Keratinocyte (primary cell): ENCODE data around the gene PREB. TPM values are rescaled to one million over a fixed set of nuclear protein-coding genes. Genes with fewer than 3 reads are reported as not detected.

ENCODE experiments used
- DNase-seq: peaks from one replicate; pipeline ENCODE4 v3.0.0-alpha.2; 2011; ENCODE audit warnings: low read depth, missing footprints, low spot score
- FAIRE-seq: peaks from 2 replicates; lab custom pipeline; 2011; peaks lifted over from hg19 to GRCh38; lab: Jason Lieb, UNC
- H2AFZ ChIP-seq: 2 replicates; pipeline ENCODE4 v1.6.0; 2012; ENCODE audit warnings: low read length, control low read depth, inconsistent platforms; ENCODE audit not compliant: control insufficient read depth
- H3K27ac ChIP-seq: 2 replicates; pipeline ENCODE4 v1.5.1; 2011; ENCODE audit warnings: low read length; ENCODE audit not compliant: control insufficient read depth, insufficient read depth
- H3K27me3 ChIP-seq: 3 replicates; pipeline ENCODE4 v1.6.0; 2011; ENCODE audit warnings: low read length; ENCODE audit not compliant: control insufficient read depth, insufficient read depth; ENCODE audit errors: extremely low read depth
- H3K36me3 ChIP-seq, 2 experiments: 2 replicates in 1 of 2; 3 replicates in 1 of 2; pipeline ENCODE4 v1.5.1; 2011; ENCODE audit warnings: low read length in 2 of 2, mild to moderate bottlenecking in 1 of 2; ENCODE audit not compliant: control insufficient read depth in 2 of 2, insufficient read depth in 2 of 2; ENCODE audit errors: extremely low read depth in 1 of 2
- H3K4me1 ChIP-seq: 3 replicates; pipeline ENCODE4 v1.5.1; 2011; ENCODE audit warnings: low read length; ENCODE audit not compliant: control insufficient read depth, insufficient read depth; ENCODE audit errors: extremely low read depth
- H3K4me2 ChIP-seq: 3 replicates; pipeline ENCODE4 v1.6.0; 2011; ENCODE audit warnings: low read depth, low read length; ENCODE audit not compliant: control insufficient read depth, insufficient read depth; ENCODE audit errors: extremely low read depth
- H3K4me3 ChIP-seq, 3 experiments: fragments of 200-600 bp in 1 of 3; sonication (generic) in 1 of 3; 2 replicates in 2 of 3; 3 replicates in 1 of 3; pipeline ENCODE4 v1.5.1; 2011 to 2016; ENCODE audit warnings: low read length in 3 of 3, mild to moderate bottlenecking in 3 of 3, control low read depth in 2 of 3, inconsistent platforms in 1 of 3, low read depth in 1 of 3, mixed read lengths in 1 of 3, mixed run types in 1 of 3, moderate library complexity in 1 of 3; ENCODE audit not compliant: control insufficient read depth in 2 of 3, insufficient read depth in 2 of 3; ENCODE audit errors: extremely low read depth in 1 of 3
- H3K79me2 ChIP-seq: 2 replicates; pipeline ENCODE4 v1.6.0; 2012; ENCODE audit warnings: low read length; ENCODE audit not compliant: control insufficient read depth, insufficient read depth
- H3K9ac ChIP-seq: 3 replicates; pipeline ENCODE4 v1.6.0; 2011; ENCODE audit warnings: low read length; ENCODE audit not compliant: control insufficient read depth, insufficient read depth; ENCODE audit errors: extremely low read depth
- H3K9me1 ChIP-seq: 3 replicates; pipeline ENCODE4 v1.6.0; 2011; ENCODE audit warnings: low read length; ENCODE audit not compliant: control insufficient read depth, insufficient read depth; ENCODE audit errors: extremely low read depth
- H3K9me3 ChIP-seq: 2 replicates; pipeline ENCODE4 v1.5.1; 2012; ENCODE audit warnings: low read depth, low read length; ENCODE audit not compliant: control insufficient read depth
- H4K20me1 ChIP-seq: 3 replicates; pipeline ENCODE4 v1.6.0; 2011; ENCODE audit warnings: low read length; ENCODE audit not compliant: control insufficient read depth, insufficient read depth; ENCODE audit errors: extremely low read depth
- EZH2 ChIP-seq: IDR thresholded peaks from one replicate; pipeline ENCODE4 v1.6.1; 2012; ENCODE audit warnings: inconsistent platforms, mild to moderate bottlenecking, low read length, moderate library complexity
- dilution Hi-C: fragments of 300-500 bp; cut with MboI; formaldehyde crosslinking; loops from one replicate; pipeline ENCODE4 v1.7.0; 2020; ENCODE audit warnings: low sequenced_read_pairs; ENCODE audit not compliant: extremely low pct_ligation_motif_present
- polyA plus RNA-seq, 5 experiments: library from polyadenylated mRNA; depleted of rRNA in 3 of 5; stranded (reverse) in 3 of 5; stranded (forward) in 1 of 5; unstranded in 1 of 5; fragments of >200 nt; gene quantifications; 1 replicate in 1 of 5; 2 replicates in 3 of 5; 3 replicates in 1 of 5; pipeline versions ENCODE4 v1.2.1 to v1.2.3, GENCODE V29; 2011 to 2012; ENCODE audit warnings: missing spikeins in 2 of 5, low read depth in 1 of 5, low replicate concordance in 1 of 5
- TF ChIP-seq, protein P1 (sequence below), 3 experiments: IDR thresholded peaks in 1 of 3; conservative IDR thresholded peaks in 1 of 3; optimal IDR thresholded peaks in 1 of 3; 2 replicates in 2 of 3; 3 replicates in 1 of 3; pipeline versions ENCODE3 to v1.5.1; 2011; ENCODE audit warnings: low read length in 3 of 3, mild to moderate bottlenecking in 3 of 3, moderate library complexity in 2 of 3, control low read depth in 1 of 3, inconsistent platforms in 1 of 3; ENCODE audit not compliant: insufficient read depth in 2 of 3; ENCODE audit errors: extremely low read depth in 1 of 3

PREB gene
- polyA plus RNA-seq, 1 donor (not counting 4 experiments of a cell fraction or from before 2014, with no cell fraction given): 48.7 TPM

DNA sequence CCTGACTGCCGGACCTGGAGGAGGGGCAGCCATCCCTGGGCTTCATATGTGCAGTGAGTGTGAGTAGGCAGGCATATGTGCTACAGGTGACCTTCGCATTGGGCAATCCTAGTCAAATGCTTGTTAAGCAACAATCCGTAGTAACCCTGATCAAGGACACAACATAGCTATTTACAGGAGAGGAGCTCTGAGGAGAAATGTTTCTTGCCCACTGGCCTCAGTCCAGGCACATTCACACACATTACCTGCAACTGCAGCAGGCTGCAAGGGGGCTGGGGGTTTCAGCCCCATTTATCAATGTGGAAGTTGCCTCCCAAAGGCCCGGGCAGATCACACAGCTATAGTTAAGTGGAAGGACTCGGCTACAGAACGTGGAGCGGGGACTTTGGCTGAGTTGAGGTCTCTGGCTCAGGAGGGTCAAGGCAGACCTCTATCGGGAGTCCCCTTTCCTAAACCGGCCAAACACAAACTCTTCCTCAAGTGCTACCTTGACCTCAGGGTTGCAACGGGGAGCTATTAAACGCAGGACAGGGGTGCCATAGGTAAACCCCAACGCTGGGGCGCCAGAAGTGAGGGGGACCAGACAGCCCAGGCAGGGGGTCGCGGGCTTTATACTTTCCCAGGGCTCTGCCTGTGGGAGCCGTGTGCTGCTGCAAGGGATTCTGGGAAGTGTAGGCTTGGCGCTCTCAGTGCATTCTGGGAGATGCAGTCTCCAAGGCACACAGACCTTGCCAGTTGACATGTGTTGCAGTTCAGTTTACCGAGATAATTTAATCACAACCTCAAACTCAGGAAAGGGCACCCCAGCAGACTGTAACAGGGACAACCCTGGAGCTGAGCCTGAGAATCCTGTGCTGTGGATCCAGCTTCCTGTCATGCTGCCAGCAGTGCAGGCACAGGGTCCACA, 38.4 kb downstream of the PREB start:
- H3K27me3 ChIP-seq: no peaks in the 10 kb centered on the region
- no peak for TF ChIP-seq EZH2
- TF ChIP-seq, protein P1, sequence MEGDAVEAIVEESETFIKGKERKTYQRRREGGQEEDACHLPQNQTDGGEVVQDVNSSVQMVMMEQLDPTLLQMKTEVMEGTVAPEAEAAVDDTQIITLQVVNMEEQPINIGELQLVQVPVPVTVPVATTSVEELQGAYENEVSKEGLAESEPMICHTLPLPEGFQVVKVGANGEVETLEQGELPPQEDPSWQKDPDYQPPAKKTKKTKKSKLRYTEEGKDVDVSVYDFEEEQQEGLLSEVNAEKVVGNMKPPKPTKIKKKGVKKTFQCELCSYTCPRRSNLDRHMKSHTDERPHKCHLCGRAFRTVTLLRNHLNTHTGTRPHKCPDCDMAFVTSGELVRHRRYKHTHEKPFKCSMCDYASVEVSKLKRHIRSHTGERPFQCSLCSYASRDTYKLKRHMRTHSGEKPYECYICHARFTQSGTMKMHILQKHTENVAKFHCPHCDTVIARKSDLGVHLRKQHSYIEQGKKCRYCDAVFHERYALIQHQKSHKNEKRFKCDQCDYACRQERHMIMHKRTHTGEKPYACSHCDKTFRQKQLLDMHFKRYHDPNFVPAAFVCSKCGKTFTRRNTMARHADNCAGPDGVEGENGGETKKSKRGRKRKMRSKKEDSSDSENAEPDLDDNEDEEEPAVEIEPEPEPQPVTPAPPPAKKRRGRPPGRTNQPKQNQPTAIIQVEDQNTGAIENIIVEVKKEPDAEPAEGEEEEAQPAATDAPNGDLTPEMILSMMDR (optimal IDR thresholded peaks at IDR 0.05 in 1 of 3, IDR thresholded peaks at IDR 0.05 in 1 of 3, conservative IDR thresholded peaks at IDR 0.05 in 1 of 3; ENCODE audit: extremely low read depth in 1 of 3, insufficient read depth in 2 of 3, low read length in 3 of 3): no peak
- H3K9me3 ChIP-seq: no peaks in the 10 kb centered on the region
- no peak overlapping the region for H3K27ac ChIP-seq
- H3K4me2 ChIP-seq: peak overlapping the region; percentile 63
- FAIRE-seq (no peak), DNase-seq (no peak)
- dilution Hi-C loops: no loop called here
- peaks cover 4% of the 10 kb centered on the region for H4K20me1 ChIP-seq
- H3K9me1 ChIP-seq: no peaks in the 10 kb centered on the region
- H3K79me2 ChIP-seq: no peaks in the 10 kb centered on the region
- H3K4me3 ChIP-seq: peak overlapping the region in 1 of 3 experiments; percentile 9
- peak overlapping the region; percentile 69 for H2AFZ ChIP-seq
- no peaks in the 10 kb centered on the region for H3K36me3 ChIP-seq
- no peak overlapping the region for H3K9ac ChIP-seq
- H3K4me1 ChIP-seq: peaks cover 4% of the 10 kb centered on the region

DNA sequence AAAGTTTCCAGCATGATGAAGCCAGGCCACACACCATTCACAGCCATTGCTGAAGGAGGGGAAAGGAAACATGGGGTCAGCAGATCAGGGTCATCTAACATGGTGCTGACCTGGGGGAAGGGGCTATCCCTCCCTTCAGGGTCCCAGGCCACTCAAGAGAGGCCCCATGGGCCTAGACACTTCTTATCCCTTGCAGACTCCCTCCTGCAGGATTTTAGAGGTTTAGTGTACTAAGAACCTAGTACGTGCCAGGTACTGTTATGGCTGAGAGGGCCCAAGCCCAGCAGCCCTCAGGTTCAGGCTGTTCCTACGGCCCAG, 39.0 kb downstream of the PREB start:
- no peak overlapping the region for H3K9ac ChIP-seq
- no peaks in the 10 kb centered on the region for H3K9me1 ChIP-seq
- no peak overlapping the region for H3K4me3 ChIP-seq
- H3K4me2 ChIP-seq: no peak overlapping the region
- no peak overlapping the region for H3K27ac ChIP-seq
- peaks cover 4% of the 10 kb centered on the region for H4K20me1 ChIP-seq
- no peak overlapping the region for H2AFZ ChIP-seq
- no peak for FAIRE-seq
- H3K27me3 ChIP-seq: no peaks in the 10 kb centered on the region
- no peaks in the 10 kb centered on the region for H3K9me3 ChIP-seq
- no peaks in the 10 kb centered on the region for H3K79me2 ChIP-seq
- dilution Hi-C loops: no loop called here
- TF ChIP-seq, protein P1 (optimal IDR thresholded peaks at IDR 0.05 in 1 of 3, IDR thresholded peaks at IDR 0.05 in 1 of 3, conservative IDR thresholded peaks at IDR 0.05 in 1 of 3; ENCODE audit: extremely low read depth in 1 of 3, insufficient read depth in 2 of 3, low read length in 3 of 3): no peak
- TF ChIP-seq EZH2: no peak
- no peak for DNase-seq
- no peaks in the 10 kb centered on the region for H3K36me3 ChIP-seq
- peaks cover 4% of the 10 kb centered on the region for H3K4me1 ChIP-seq
